Measurements from ENCODE around the gene OSBPL10.

Gene OSBPL10

GRCh38 chr3:31947671-31948091, 33.4 kb downstream of the OSBPL10 start:
- TF ChIP-seq ZFX (IDR thresholded peaks at IDR 0.05; ENCODE audit: borderline replicate concordance): no peak
- TF ChIP-seq CTCF (IDR thresholded peaks at IDR 0.05): no peak

GRCh38 chr3:31947162-31947561, 33.9 kb downstream of the OSBPL10 start:
- TF ChIP-seq CTCF (IDR thresholded peaks at IDR 0.05): no peak
- no peak for TF ChIP-seq ZFX (IDR thresholded peaks at IDR 0.05; ENCODE audit: borderline replicate concordance)
- H3K27ac ChIP-seq: peak overlapping the region; percentile 18; the same call in 1 of the 2 replicates

More at GRCh38 chr3:31947671-31948091, 33.4 kb downstream of the OSBPL10 start:
- H3K27ac ChIP-seq: peak overlapping the region; percentile 18; the same call in 1 of the 2 replicates

- H3K27ac ChIP-seq: no peak overlapping the region
- no peak for TF ChIP-seq CTCF (IDR thresholded peaks at IDR 0.05)
- no peak for TF ChIP-seq ZFX (IDR thresholded peaks at IDR 0.05; ENCODE audit: borderline replicate concordance)
Observed at GRCh38 chr3:31946484-31947081, 34.5 kb downstream of the OSBPL10 start.

GRCh38 chr3:31945738-31946052, 35.4 kb downstream of the OSBPL10 start:
- no peak overlapping the region for H3K27ac ChIP-seq
- no peak for TF ChIP-seq CTCF (IDR thresholded peaks at IDR 0.05)
- TF ChIP-seq ZFX (IDR thresholded peaks at IDR 0.05; ENCODE audit: borderline replicate concordance): no peak

GRCh38 chr3:31943041-31943440, 38.0 kb downstream of the OSBPL10 start:
- no peak for TF ChIP-seq ZFX (IDR thresholded peaks at IDR 0.05; ENCODE audit: borderline replicate concordance)
- no peak for TF ChIP-seq CTCF (IDR thresholded peaks at IDR 0.05)
- no peak overlapping the region for H3K27ac ChIP-seq

GRCh38 chr3:31942446-31942845, 38.6 kb downstream of the OSBPL10 start:
- no peak for TF ChIP-seq ZFX (IDR thresholded peaks at IDR 0.05; ENCODE audit: borderline replicate concordance)
- no peak for TF ChIP-seq CTCF (IDR thresholded peaks at IDR 0.05)
- H3K27ac ChIP-seq: no peak overlapping the region

GRCh38 chr3:31937225-31937624, 43.8 kb downstream of the OSBPL10 start:
- no peak overlapping the region for H3K27ac ChIP-seq

More at GRCh38 chr3:31937225-31937624, 43.8 kb downstream of the OSBPL10 start:
- no peak for TF ChIP-seq ZFX (IDR thresholded peaks at IDR 0.05; ENCODE audit: borderline replicate concordance)
- TF ChIP-seq CTCF (IDR thresholded peaks at IDR 0.05): no peak
